Activated CD4-positive, alpha-beta T cell treated with anti-CD3 and anti-CD28 coated beads for 36 hours (primary cell): ENCODE measurements around the gene MBD1. TPM values are rescaled to one million over a fixed set of nuclear protein-coding genes. Genes with fewer than 3 reads are reported as not detected.
"Not testable (repeated sequence)": the region's sequence is repeated elsewhere in the genome, so short reads cannot be mapped to it uniquely, and the experiment has no call there.

Experiments
- ATAC-seq: fragments of 200-7000 bp; cut with Tn5 transposase; one replicate; pipeline ENCODE4 v1.10.0; 2021; ENCODE audit warnings: mild to moderate bottlenecking, moderate library complexity
- CTCF ChIA-PET: fragments of 350-600 bp; sonication (Branson Sonifier 250); formaldehyde crosslinking; loops from one replicate; lab custom pipeline; 2021; ENCODE audit warnings: antibody characterized with exemption; lab: Charles Lee
- POLR2A ChIA-PET: fragments of 350-600 bp; sonication (Branson Sonifier 250); formaldehyde crosslinking; loops from one replicate; lab custom pipeline; 2021; ENCODE audit warnings: antibody characterized with exemption, inconsistent platforms; lab: Charles Lee
- DNase-seq: peaks from one replicate; pipeline ENCODE4 v3.0.0-alpha.2; 2020
- H3K27ac Mint-ChIP-seq: one replicate; pipeline ENCODE4 v1.8.0; 2021; ENCODE audit warnings: mixed read lengths
- H3K27me3 Mint-ChIP-seq: one replicate; pipeline ENCODE4 v1.8.0; 2021; ENCODE audit warnings: mixed read lengths
- H3K36me3 Mint-ChIP-seq: one replicate; pipeline ENCODE4 v1.8.0; 2021; ENCODE audit warnings: low read depth, mixed read lengths
- H3K4me1 Mint-ChIP-seq: one replicate; pipeline ENCODE4 v1.8.0; 2021; ENCODE audit warnings: mixed read lengths
- H3K4me3 Mint-ChIP-seq: one replicate; pipeline ENCODE4 v1.8.0; 2021; ENCODE audit warnings: mild to moderate bottlenecking, moderate library complexity, mixed read lengths
- H3K9me3 Mint-ChIP-seq: one replicate; pipeline ENCODE4 v1.8.0; 2021; ENCODE audit warnings: low read depth, mixed read lengths
- intact Hi-C, 2 experiments: fragments of 100-400 bp; cut with DNase I in 1 of 2; cut with micrococcal nuclease in 1 of 2; formaldehyde crosslinking; loops; one replicate each; pipeline versions ENCODE4 v1.14.2 to v1.15.1; 2022 to 2024; cut with DNase I, micrococcal nuclease
- total RNA-seq, 2 experiments: library from RNA; stranded (reverse); gene quantifications; one replicate each; pipeline ENCODE4 v1.2.3, GENCODE V29; 2021

Gene MBD1
- total RNA-seq, 2 experiments from 2014 or later: 62.2 to 70.5 TPM

DNA sequence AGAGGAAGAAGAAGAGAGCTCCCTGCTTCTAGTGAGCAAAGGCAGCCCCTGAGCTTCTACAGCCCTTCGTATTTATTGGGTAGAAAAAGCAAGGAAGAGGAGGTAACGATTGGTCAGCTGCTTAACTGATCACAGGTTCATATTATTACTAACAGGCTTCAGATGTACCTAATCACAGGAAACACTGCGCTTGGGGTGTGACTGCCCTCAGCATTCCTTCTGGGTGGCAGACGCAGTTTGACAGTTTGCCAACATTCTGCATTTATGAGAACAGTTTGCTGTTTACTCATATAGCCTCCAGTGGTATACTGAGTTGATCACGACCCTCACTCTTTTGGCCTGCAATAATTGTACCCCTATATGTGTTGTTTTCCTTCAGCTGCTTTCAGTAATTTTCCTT lies 27.5 kb upstream of the MBD1 start:
- H3K36me3 Mint-ChIP-seq, CTCF ChIA-PET, H3K27ac Mint-ChIP-seq, H3K9me3 Mint-ChIP-seq, H3K4me3 Mint-ChIP-seq, DNase-seq, ATAC-seq, H3K27me3 Mint-ChIP-seq: not testable (repeated sequence)
- intact Hi-C loops: loop anchor here in 1 of 2 experiments (5.0 kb wide), 1 partner anchor 48 kb away; no protein-coding TSS in a partner anchor
- H3K4me1 Mint-ChIP-seq: peaks cover 11% of the 10 kb centered on the region
- POLR2A ChIA-PET: interaction anchor here (0.6 kb wide), 1 partner anchor 69 kb away, joined by 3 read pairs; no protein-coding TSS in a partner anchor

GRCh38 chr18:50307738-50308470 lies 26.6 kb upstream of the MBD1 start:
- Mint-ChIP-seq H3K27me3 (peaks cover 3% of the 10 kb centered on the region), H3K4me1 (peaks cover 11% of the 10 kb centered on the region), H3K27ac (peak overlapping the region; percentile 37), H3K9me3 (no peaks in the 10 kb centered on the region), H3K36me3 (no peaks in the 10 kb centered on the region), H3K4me3 (peak overlapping the region; percentile 73)
- ATAC-seq (peak; percentile 99), DNase-seq (peak; percentile 95)
- intact Hi-C loops: loop anchor here (1.0 to 5.0 kb wide), 7 partner anchors 10 to 67 kb away; partner anchors contain the start of genes CFAP53 (in 1 of the 2), CXXC1 (in 1 of the 2), MBD1 (in 1 of the 2) and SKA1 (in 1 of the 2)
- POLR2A ChIA-PET: interaction anchor here (0.6 to 1.1 kb wide), 2 partner anchors 9 to 70 kb away, joined by 3 to 4 read pairs; no protein-coding TSS in a partner anchor
- CTCF ChIA-PET: interaction anchor here (0.7 to 1.4 kb wide), 4 partner anchors 10 to 84 kb away, joined by 3 to 7 read pairs (median 4); no protein-coding TSS in a partner anchor

GRCh38 chr18:50307400-50307737 lies 26.0 kb upstream of the MBD1 start:
- DNase-seq (no peak), ATAC-seq (peak; percentile 2)
- peak overlapping the region; percentile 73 for H3K4me3 Mint-ChIP-seq
- ChIA-PET POLR2A (interaction anchor here (1.1 kb wide), 1 partner anchor 9 kb away, joined by 4 read pairs; no protein-coding TSS in a partner anchor), CTCF (interaction anchor here (0.7 to 1.4 kb wide), 4 partner anchors 10 to 83 kb away, joined by 3 to 7 read pairs (median 4); no protein-coding TSS in a partner anchor)
- H3K36me3 Mint-ChIP-seq: no peaks in the 10 kb centered on the region
- H3K27ac Mint-ChIP-seq: peak overlapping the region; percentile 37
- intact Hi-C loops: loop anchor here (1.0 to 5.0 kb wide), 7 partner anchors 9 to 68 kb away; partner anchors contain the start of genes CFAP53 (in 1 of the 2), CXXC1 (in 1 of the 2), MBD1 (in 1 of the 2) and SKA1 (in 1 of the 2)
- H3K27me3 Mint-ChIP-seq: peaks cover 4% of the 10 kb centered on the region
- no peaks in the 10 kb centered on the region for H3K9me3 Mint-ChIP-seq
- H3K4me1 Mint-ChIP-seq: peaks cover 11% of the 10 kb centered on the region

DNA sequence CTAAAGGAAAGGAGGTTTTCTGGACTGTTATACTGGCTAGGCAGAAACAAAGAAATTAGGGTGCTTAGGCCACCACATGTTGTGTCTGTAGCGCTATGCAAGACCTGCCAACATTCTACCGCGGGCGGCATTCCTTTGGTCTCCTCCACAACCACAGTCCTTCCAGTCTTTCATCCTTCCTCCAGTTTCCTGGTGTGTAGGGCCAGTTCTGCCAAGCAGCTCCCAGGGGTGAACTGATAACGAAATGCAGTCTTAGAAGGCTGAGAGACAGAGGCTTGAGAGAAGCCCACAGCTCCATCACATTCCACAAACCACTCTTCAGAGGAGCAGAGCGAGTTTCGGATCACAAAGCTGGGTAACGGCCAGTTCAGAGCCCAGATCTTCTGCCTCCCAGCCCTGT lies 25.6 kb upstream of the MBD1 start:
- ATAC-seq (no peak), DNase-seq (no peak)
- no peaks in the 10 kb centered on the region for H3K9me3 Mint-ChIP-seq
- H3K27me3 Mint-ChIP-seq: peaks cover 6% of the 10 kb centered on the region
- peaks cover 11% of the 10 kb centered on the region for H3K4me1 Mint-ChIP-seq
- H3K27ac Mint-ChIP-seq: no peak overlapping the region
- intact Hi-C loops: loop anchor here (1.0 to 5.0 kb wide), 7 partner anchors 9 to 68 kb away; partner anchors contain the start of genes CFAP53 (in 1 of the 2), CXXC1 (in 1 of the 2), MBD1 (in 1 of the 2) and SKA1 (in 1 of the 2)
- CTCF ChIA-PET: interaction anchor here (0.7 to 1.4 kb wide), 4 partner anchors 9 to 83 kb away, joined by 3 to 7 read pairs (median 4); no protein-coding TSS in a partner anchor
- no peaks in the 10 kb centered on the region for H3K36me3 Mint-ChIP-seq
- peak overlapping the region; percentile 73 for H3K4me3 Mint-ChIP-seq
- POLR2A ChIA-PET: interaction anchor here (1.1 kb wide), 1 partner anchor 9 kb away, joined by 4 read pairs; no protein-coding TSS in a partner anchor

DNA sequence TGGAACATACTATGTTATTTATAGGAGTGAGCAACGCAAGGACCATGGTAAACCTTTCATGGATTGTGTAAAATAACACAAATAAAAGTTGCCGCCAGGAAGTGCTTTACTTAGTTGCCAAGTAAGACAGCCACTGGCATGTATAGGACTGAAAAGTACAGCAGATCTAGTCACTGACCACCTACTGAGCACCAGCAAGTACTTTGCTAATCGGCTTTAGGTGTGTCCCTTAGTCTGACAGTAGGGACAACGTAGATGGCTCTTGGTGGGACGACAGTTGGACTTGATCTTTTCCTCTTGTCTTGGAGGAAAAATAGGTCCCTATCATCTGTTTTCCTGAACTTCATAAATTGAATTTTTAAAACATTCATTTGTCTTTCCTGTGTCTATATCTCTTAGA lies 19.8 kb upstream of the MBD1 start:
- H3K27me3 Mint-ChIP-seq: peaks cover 27% of the 10 kb centered on the region
- intact Hi-C loops: no loop called here
- no peaks in the 10 kb centered on the region for H3K9me3 Mint-ChIP-seq
- POLR2A ChIA-PET: no interaction called here
- ATAC-seq (no peak), DNase-seq (no peak)
- no peak overlapping the region for H3K27ac Mint-ChIP-seq
- H3K4me1 Mint-ChIP-seq: peaks cover 6% of the 10 kb centered on the region
- H3K4me3 Mint-ChIP-seq: no peak overlapping the region
- H3K36me3 Mint-ChIP-seq: no peaks in the 10 kb centered on the region
- CTCF ChIA-PET: no interaction called here

DNA sequence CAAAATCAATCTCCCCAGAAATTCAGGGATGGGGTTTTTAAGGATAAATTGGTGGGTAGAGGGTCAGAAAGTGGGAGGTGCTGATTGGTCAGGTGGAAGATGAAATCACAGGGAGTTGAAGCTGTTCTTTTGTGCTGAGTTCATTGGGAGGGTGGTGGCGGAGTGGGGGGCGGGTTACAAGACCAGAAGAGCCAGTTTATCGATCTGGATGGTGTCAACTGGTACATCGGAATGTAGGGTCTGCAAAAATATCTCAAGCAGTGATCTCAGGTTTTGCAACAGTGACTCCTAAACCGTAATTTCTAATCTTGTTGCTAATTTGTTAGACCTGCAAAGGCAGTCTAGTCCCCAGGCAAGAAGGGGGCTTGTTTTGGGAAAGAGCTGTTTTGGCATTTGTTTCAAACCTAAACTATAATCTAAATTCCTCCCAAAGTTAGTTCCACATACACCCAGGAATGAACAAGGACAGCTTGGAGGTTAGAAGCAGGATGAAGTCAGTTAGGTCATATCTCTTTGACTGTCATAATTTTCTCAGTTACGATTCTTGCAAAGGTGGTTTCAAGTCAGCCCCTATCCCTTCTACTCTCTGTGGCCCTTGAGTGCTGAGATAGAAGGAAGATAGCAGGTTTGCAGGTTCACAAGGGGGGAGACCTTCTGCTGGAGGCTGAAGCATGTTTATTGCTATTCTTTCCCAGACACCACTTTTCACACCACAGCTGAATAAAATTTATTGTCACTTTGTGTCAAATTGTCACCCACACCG lies 18.5 kb upstream of the MBD1 start:
- intact Hi-C loops: no loop called here

GRCh38 chr18:50298443-50299284 lies 17.3 kb upstream of the MBD1 start:
- no peak for ATAC-seq
- ChIA-PET CTCF (interaction anchor here (0.6 to 1.1 kb wide), 3 partner anchors 9 to 788 kb away, joined by 3 to 4 read pairs (median 3); no protein-coding TSS in a partner anchor), POLR2A (interaction anchor here (1.1 kb wide), 1 partner anchor 9 kb away, joined by 4 read pairs; no protein-coding TSS in a partner anchor)
- no peak for DNase-seq
- intact Hi-C loops: loop anchor here (1.0 kb wide), 2 partner anchors 9 to 10 kb away; no protein-coding TSS in a partner anchor
- peaks cover 6% of the 10 kb centered on the region for H3K4me1 Mint-ChIP-seq
- H3K9me3 Mint-ChIP-seq: no peaks in the 10 kb centered on the region
- peaks cover 25% of the 10 kb centered on the region for H3K27me3 Mint-ChIP-seq
- H3K27ac Mint-ChIP-seq: no peak overlapping the region
- no peaks in the 10 kb centered on the region for H3K36me3 Mint-ChIP-seq
- peak overlapping the region; percentile 65 for H3K4me3 Mint-ChIP-seq

More for the DNA sequence above, 18.5 kb upstream of the MBD1 start:
- Mint-ChIP-seq H3K9me3 (no peaks in the 10 kb centered on the region), H3K36me3 (no peaks in the 10 kb centered on the region), H3K27me3 (peaks cover 25% of the 10 kb centered on the region), H3K4me3 (no peak overlapping the region), H3K27ac (no peak overlapping the region), H3K4me1 (peaks cover 6% of the 10 kb centered on the region)
- DNase-seq (no peak), ATAC-seq (no peak)
- POLR2A ChIA-PET: no interaction called here
- CTCF ChIA-PET: interaction anchor here (1.0 to 1.2 kb wide), 2 partner anchors 57 to 769 kb away, joined by 3 read pairs; no protein-coding TSS in a partner anchor

GRCh38 chr18:50297621-50298442 lies 16.5 kb upstream of the MBD1 start:
- DNase-seq: peak; percentile 87
- CTCF ChIA-PET: interaction anchor here (0.6 to 1.1 kb wide), 4 partner anchors 10 to 788 kb away, joined by 3 to 4 read pairs (median 3); no protein-coding TSS in a partner anchor
- Mint-ChIP-seq H3K27ac (peak overlapping the region; percentile 8), H3K4me1 (peaks cover 6% of the 10 kb centered on the region), H3K27me3 (peaks cover 25% of the 10 kb centered on the region), H3K36me3 (no peaks in the 10 kb centered on the region), H3K4me3 (peak overlapping the region; percentile 65), H3K9me3 (no peaks in the 10 kb centered on the region)
- POLR2A ChIA-PET: interaction anchor here (1.1 kb wide), 1 partner anchor 10 kb away, joined by 4 read pairs; no protein-coding TSS in a partner anchor
- ATAC-seq: peak; percentile 99
- intact Hi-C loops: loop anchor here (1.0 kb wide), 2 partner anchors 9 to 10 kb away; no protein-coding TSS in a partner anchor

- CTCF ChIA-PET: no interaction called here
- H3K9me3 Mint-ChIP-seq: no peaks in the 10 kb centered on the region
- peaks cover 11% of the 10 kb centered on the region for H3K4me1 Mint-ChIP-seq
- no peaks in the 10 kb centered on the region for H3K36me3 Mint-ChIP-seq
- ATAC-seq (no peak), DNase-seq (no peak)
- H3K27me3 Mint-ChIP-seq: peaks cover under 1% of the 10 kb centered on the region
- H3K4me3 Mint-ChIP-seq: no peak overlapping the region
- intact Hi-C loops: no loop called here
- no peak overlapping the region for H3K27ac Mint-ChIP-seq
- POLR2A ChIA-PET: no interaction called here
Measured at GRCh38 chr18:50293039-50293438, 11.7 kb upstream of the MBD1 start.
